ENCODE measurements around the gene NLGN1.

- no peak for TF ChIP-seq POLR2A (IDR thresholded peaks at IDR 0.05; ENCODE audit: low read depth, low read length)
- TF ChIP-seq POLR2AphosphoS5 (IDR thresholded peaks at IDR 0.05; ENCODE audit: low read depth, low read length) = no peak
Measured at GRCh38 chr3:173639098-173639497, 241.6 kb downstream of the NLGN1 start.

Data from GM12892 (cell line).